ENCODE results near the gene DIS3L2.
"Not testable (repeated sequence)": the region's sequence is repeated elsewhere in the genome, so short reads cannot be mapped to it uniquely, and the experiment has no call there.

The DIS3L2 gene

GRCh38 chr2:232133078-232133477 lies 171.6 kb downstream of the DIS3L2 start:
- DNase-seq = no peak

- no peak for DNase-seq
Measured at GRCh38 chr2:232134939-232135338, 173.4 kb downstream of the DIS3L2 start.

DNA sequence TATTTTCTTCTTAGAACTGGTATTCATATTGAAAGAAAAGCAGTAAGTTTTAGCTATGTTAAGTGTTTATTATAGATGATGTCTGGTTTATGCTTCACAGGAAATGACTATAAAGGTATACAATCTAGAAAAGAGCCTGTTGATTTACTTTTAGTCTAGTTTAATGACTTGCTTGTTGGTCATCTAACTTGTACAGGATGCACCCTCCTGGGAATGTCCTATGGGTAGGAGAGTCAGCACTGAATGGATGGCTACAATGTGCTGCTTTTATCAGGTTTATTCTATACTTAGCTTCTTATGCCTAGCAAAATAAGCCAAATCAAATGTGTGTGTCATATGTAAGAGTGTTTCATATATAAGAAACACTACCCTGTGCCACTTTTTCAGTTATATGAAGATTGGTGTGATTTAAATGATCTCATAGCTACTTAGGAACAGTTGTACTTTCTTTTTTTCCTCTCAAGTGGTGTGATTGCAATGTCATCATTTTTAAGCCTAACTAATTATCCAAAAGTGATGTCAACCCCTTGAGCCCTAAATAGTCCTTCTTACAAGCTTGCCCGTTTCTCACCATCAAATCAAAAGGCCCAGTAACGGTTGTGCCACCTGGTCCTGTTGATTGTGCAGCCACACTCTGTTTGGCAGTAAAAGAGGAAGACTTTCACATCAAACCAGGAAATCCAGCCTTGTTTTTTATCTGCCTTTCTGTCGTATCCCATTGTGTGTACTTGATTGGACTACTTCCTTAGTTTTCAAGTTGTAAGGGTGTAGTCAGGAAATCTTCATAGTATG lies 176.0 kb downstream of the DIS3L2 start:
- peak; percentile 65 for DNase-seq

DNA sequence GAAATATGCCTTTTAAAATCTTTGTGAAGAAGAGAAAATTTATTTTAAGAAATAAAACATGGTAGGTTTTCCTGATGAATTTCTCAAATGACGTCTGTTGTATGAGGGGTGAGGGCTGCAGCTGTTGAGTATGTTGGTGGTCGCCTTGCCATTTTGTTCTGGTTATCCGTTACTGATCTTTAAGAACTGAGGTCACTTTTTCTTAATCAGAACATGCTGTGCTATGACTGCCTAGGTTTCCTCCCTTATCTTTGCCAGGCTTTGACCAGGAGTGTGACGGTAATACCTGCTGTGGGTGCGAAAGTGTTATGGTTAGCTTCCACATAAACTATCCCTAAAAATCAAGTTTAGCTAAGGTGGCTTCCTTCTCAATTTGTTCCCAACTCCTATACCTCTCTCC lies 176.9 kb downstream of the DIS3L2 start:
- no peak for DNase-seq

GRCh38 chr2:232139171-232139594 lies 177.7 kb downstream of the DIS3L2 start:
- no peak for DNase-seq

GRCh38 chr2:232139786-232140562 lies 178.5 kb downstream of the DIS3L2 start:
- DNase-seq = no peak

DNA sequence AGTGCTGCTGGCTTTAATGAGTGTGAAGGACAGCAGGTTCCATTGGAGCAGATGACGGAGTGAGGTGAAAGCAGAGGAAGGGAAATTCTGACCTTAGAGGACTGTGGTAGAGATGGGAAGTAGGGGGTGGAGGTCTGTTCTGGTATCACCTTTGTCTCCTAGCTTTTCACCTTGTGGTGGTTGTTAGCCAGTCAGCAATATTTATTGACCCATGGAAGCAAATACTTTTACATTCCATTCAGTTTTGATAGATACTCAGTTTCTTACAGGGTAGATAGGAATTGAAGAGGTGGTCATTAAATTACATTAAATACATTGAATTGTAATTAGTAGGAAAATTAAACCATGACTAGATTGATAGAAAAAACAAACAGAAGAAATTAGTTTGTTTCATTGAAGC lies 180.1 kb downstream of the DIS3L2 start:
- no peak for DNase-seq

GRCh38 chr2:232142049-232142448 lies 180.5 kb downstream of the DIS3L2 start:
- DNase-seq = no peak

- DNase-seq = no peak
Measured at GRCh38 chr2:232142502-232142901, 181.0 kb downstream of the DIS3L2 start.

DNA sequence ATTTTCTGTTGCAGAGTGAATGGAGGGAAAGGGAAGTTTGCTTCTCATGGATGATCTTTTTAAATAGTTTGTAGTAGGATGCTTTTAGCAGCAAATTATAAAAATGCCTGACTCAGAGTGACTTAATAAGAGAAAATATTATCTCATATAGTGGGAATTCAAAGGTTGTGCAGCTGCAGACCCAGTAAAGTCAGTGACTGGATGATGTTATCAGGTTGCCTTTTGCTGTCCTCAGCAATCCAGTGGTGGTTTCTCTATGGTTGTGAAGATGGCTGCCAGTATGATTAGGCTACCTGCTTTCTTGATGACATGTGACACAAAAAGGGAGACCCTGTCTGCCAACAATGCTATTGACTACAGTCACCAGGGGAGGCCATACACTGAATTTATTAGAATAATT lies 184.8 kb downstream of the DIS3L2 start:
- DNase-seq = no peak

- no peak for DNase-seq
Measured at GRCh38 chr2:232147440-232148077, 186.0 kb downstream of the DIS3L2 start.

DNA sequence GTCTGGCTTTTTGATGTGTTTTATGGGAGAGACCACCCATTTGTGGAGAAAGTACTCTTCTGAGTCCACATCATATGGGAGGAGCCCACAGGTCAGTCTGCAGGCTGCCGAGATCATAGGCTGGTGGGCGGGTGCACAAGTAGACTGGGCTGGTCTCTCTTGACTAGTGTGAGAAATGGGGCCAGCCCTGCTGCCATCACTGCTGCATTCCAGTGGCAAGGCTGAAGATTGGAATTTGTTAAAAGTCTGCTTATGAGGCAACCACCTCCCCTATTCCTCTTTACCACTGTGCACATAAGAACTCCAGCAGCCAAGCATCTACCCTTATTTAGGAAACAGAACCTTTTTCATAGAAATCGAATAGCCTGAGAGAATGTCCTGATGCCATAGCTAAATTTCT lies 200.7 kb downstream of the DIS3L2 start:
- no peak for DNase-seq

- no peak for DNase-seq
Measured at GRCh38 chr2:232170396-232170795, 208.9 kb downstream of the DIS3L2 start.

GRCh38 chr2:232174662-232175061 lies 213.1 kb downstream of the DIS3L2 start:
- DNase-seq = no peak

GRCh38 chr2:232176587-232176986 lies 215.1 kb downstream of the DIS3L2 start:
- not testable (repeated sequence) for DNase-seq

DNA sequence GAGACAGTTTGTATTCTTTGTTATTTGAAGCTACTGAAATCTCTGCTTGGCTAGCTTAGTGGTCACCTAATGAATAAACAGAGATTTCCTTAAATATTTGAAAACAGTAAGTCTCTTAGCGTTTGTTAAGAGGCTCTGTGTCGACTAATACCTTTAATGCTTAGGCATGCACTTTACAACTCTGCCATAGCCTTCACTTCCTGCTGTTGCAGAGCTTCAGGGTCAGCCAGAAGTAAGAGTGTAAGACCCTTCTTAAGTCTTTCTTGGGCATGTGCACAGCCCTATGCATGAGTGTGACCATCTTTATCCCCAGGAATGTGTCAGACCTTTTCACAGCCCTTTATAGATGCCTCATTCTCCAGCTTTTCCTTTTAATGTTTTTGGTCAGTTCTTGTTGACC lies 221.8 kb downstream of the DIS3L2 start:
- DNase-seq = no peak

DNA sequence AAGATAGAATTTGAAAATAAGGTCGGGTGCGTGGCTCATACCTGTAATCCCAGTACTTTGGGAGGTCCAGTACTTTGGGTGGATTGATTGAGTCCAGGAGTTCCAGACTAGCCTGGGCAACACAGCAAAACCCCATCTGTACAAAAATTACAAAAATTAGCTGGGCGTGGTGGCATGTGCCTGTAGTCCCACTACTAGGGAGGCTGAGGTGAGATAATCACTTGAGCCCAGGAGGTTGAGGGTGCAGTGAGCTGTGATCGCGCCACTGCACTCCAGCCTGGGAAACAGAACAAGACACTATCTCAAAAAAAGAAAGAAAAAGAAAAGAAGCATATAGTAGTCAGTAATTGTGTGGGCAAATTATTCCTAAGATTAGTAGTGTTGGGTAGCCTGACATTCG lies 222.8 kb downstream of the DIS3L2 start:
- no peak for DNase-seq

DNA sequence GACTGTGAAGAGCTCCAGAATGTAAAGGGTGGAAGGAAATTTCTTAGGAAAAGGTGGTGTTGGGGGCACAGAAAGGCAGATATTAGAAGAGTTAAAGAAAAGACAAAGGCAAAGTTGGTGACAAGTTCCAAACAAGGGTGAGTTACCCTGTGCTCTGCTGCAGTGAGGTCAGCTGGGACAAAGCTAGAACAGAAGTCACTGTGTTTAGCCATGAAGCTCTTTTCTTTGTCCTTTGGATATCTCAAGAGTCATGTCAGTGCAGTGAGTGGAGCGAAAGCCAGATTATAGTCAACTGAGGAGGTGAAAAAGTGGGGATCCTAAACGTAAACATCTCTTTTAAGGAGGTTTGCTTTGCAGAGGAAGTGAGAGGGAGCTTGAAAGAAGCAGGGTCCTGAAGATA lies 229.3 kb downstream of the DIS3L2 start:
- DNase-seq = no peak

DNA sequence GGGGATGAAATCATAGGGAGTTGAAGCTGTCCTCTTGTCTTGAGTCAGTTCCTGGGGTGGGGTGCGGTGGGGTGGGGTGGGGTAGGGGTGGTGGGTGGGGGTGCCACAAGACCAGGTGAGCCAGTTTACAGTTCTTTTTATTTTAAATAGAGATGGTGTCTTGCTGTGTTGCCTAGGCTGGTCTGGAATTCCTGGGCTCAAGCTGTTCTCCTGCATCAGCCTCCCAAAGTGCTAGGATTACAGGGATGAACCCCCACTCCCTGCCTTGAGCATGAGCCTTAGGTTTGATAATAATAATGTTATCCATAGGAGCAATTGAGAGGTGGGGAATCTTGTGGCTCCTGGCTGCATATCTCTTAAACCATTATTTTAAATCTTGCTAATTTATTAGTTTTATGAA lies 234.0 kb downstream of the DIS3L2 start:
- no peak for DNase-seq

- no peak for DNase-seq
Measured at GRCh38 chr2:232196802-232197201, 235.3 kb downstream of the DIS3L2 start.

DNA sequence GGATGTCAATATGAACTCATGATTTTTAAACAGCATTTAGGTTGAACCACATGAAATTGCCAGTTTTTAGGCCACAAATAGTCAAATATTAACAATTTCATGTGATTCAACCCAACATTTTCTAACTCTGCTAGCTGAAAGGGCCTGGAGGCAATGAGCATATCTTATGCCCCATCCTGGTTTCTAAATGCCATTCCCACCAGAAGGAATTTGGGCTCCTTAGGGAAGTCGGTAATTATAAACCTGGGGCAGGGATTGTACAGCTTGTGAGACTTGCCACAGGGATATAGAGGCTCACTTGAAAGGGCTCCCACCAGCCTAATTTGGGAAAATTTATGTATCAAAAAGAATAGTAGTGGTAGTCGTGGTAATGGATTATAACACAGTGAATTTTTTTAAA lies 238.7 kb downstream of the DIS3L2 start:
- DNase-seq = no peak

- DNase-seq = no peak
Measured at GRCh38 chr2:232203166-232203891, 241.8 kb downstream of the DIS3L2 start.

GRCh38 chr2:232203936-232204335 lies 242.4 kb downstream of the DIS3L2 start:
- DNase-seq = no peak
